Skeletal muscle tissue (tissue), 4 donors: ENCODE measurements around the gene TTC24. TPM values are rescaled to one million over a fixed set of nuclear protein-coding genes. Genes with fewer than 3 reads are reported as not detected.

Experiments used
- H3K27ac ChIP-seq: one replicate; pipeline ENCODE4 v1.7.0; 2013; ENCODE audit warnings: mild to moderate bottlenecking, low read depth, low read length, inconsistent platforms
- H3K27me3 ChIP-seq, 3 donors: one replicate each; pipeline ENCODE4 v1.7.0; 2013; ENCODE audit warnings: low read length in 3 of 3; ENCODE audit not compliant: control insufficient read depth in 3 of 3, insufficient read depth in 3 of 3
- H3K36me3 ChIP-seq, 3 donors: one replicate each; pipeline ENCODE4 v1.7.0; 2013; ENCODE audit warnings: low read length in 3 of 3; ENCODE audit not compliant: control insufficient read depth in 3 of 3, insufficient read depth in 3 of 3
- H3K4me1 ChIP-seq, 3 donors: one replicate each; pipeline ENCODE4 v1.7.0; 2013; ENCODE audit warnings: low read length in 3 of 3, mild to moderate bottlenecking in 3 of 3; ENCODE audit not compliant: control insufficient read depth in 3 of 3, insufficient read depth in 3 of 3
- H3K4me3 ChIP-seq, 3 donors: one replicate each; pipeline ENCODE4 v1.7.0; 2013; ENCODE audit warnings: low read length in 3 of 3
- H3K9ac ChIP-seq, 3 donors: one replicate each; pipeline ENCODE4 v1.7.0; 2013; ENCODE audit warnings: low read length in 3 of 3, mild to moderate bottlenecking in 3 of 3, moderate library complexity in 2 of 3, low read depth in 1 of 3
- H3K9me3 ChIP-seq, 3 donors: one replicate each; pipeline ENCODE4 v1.7.0; 2013; ENCODE audit warnings: low read length in 3 of 3; ENCODE audit not compliant: control insufficient read depth in 3 of 3
- total RNA-seq: library from RNA; depleted of rRNA; stranded (reverse); fragments of >200 nt; gene quantifications from one replicate; pipeline ENCODE4 v1.2.3, GENCODE V29; 2014
- donor health status: Osteomylitis.

Gene TTC24
- total RNA-seq, 1 donor from 2014 or later, result not detected

DNA sequence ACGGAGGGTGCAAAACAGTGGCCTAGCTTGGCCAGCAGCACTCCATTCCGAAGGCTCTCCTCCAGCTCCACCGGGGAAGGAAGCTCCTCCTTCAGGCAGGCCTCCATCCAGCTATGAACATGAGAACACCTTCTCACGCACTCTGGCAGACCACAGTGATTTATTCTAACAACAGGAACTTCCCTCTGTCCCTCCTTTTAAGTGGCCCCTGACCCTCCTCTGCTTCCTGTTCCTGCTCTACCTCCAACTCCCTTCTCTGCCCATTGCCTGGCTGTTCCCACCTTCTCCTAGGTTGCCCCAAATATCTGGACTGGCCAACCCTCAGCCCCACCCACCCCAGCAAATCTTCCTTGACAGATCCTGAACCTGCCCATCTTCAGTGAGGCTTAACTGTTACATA, 13.1 kb upstream of the TTC24 start:
- Histone ChIP-seq H3K4me1 (no peaks in the 10 kb centered on the region), H3K9me3 (no peaks in the 10 kb centered on the region), H3K4me3 (no peak overlapping the region), H3K27me3 (peaks cover 0 to 1% (median 0%) of the 10 kb centered on the region in 3 donors), H3K27ac (no peak overlapping the region), H3K9ac (no peak overlapping the region), H3K36me3 (no peaks in the 10 kb centered on the region)

DNA sequence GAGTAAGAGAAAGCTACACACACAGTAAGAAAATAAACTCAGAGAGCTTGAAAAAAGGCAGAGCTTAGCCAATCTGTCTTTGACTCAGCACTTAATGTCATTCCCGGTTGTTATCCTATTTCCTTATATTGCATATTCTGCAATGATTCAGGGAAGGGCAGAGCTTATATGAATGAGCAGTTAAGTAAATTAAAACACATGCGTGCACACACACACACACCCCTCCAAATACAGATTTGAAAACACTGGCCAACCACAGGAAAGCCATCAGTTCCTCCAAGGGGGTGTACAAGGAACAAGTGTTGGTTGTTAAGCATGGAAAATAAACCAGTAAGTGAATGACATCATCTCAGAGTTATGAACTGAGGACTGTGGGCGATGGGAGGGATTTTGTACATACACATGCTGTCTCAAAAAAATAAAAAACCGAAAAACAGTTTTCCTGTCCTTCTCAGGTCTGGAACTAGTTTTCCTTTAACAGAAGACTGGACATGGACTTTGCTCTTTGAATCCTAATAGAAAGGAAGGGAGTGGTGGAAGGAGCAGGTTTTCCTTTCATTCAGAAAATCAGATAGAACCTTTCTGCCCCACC, 8.2 kb upstream of the TTC24 start:
- H3K27ac ChIP-seq, result no peak overlapping the region
- no peak overlapping the region for H3K9ac ChIP-seq
- H3K4me3 ChIP-seq, result no peak overlapping the region

DNA sequence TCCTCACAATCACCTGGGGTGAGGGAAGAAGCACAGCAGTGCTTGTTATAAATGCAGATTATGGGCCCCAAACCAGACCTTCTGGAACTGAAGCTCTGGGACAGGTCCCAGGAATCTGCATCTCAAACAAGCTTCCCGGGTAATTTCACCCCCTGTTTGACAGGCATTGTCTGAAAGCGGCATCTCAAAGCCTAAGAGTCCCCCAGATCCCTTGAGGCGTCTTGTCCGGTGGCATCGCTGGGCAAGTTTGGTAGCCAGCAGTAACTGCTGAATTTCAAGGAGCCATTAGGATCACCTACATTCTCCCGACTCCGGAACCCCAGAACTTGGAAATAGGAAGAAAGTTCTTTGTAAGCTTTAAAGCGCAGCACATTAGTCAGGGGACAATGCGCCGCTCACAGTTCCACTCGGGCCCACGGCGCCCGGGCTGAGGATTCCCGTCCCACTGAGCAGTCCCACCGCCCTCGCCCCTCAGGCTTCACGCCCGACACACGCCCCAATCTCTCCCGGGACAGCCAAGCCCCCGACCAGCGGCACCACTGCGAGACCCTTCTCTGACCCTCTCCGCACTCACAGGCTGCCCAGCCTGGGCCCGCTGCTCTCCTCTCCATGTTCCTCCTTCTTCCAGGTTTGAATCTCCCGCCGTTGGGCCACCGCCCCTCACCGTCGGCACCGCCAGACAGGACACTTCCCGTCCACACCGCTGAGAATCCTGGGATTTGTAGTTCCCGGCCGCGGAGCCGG, 7.4 kb upstream of the TTC24 start, which contains the start of gene IQGAP3:
IQGAP3 (minus strand) TSS at position 647 of the 744 bp plus-strand sequence; CDS start at position 611, 36 bp downstream.
- Histone ChIP-seq H3K36me3 (no peaks in the 10 kb centered on the region), H3K9ac (peak within 1 kb of the TSS; percentile 43 to 60 (median 46)), H3K27ac (no peak within 1 kb of the TSS), H3K9me3 (no peaks in the 10 kb centered on the region), H3K4me3 (peak within 1 kb of the TSS; percentile 62 to 78 (median 77)), H3K4me1 (peaks cover 7 to 13% (median 11%) of the 10 kb centered on the region in 3 donors), H3K27me3 (peaks cover 0 to 7% (median 3%) of the 10 kb centered on the region in 3 donors)

More for the DNA sequence above, 8.2 kb upstream of the TTC24 start:
- H3K36me3 ChIP-seq, result no peaks in the 10 kb centered on the region
- H3K9me3 ChIP-seq, result no peaks in the 10 kb centered on the region
- peaks cover 0 to 7% (median 3%) of the 10 kb centered on the region in 3 donors for H3K27me3 ChIP-seq
- H3K4me1 ChIP-seq, result peaks cover 7 to 13% (median 11%) of the 10 kb centered on the region in 3 donors

DNA sequence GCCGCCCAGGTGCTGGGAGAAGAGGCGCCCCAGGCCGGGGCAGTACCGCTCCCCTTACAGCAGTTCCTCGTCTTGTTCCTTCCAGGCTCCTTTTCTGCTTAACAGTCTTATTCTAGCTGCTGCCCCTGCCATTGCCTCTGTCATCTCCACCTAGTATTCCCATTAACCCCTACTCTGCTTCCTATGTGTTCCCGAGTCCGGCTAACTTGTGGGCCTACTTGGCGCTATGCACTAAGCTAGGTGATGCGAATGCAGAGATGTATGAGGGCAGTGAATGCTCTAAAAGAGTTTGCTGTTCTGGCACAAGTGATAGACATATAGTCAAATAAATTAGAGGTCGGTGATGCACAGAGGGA, 6.9 kb upstream of the TTC24 start:
- H3K9ac ChIP-seq, result peak overlapping the region in 2 of 3 donors; percentile 46 to 60
- peaks cover 7 to 13% (median 11%) of the 10 kb centered on the region in 3 donors for H3K4me1 ChIP-seq
- H3K4me3 ChIP-seq, result peak overlapping the region; percentile 62 to 78 (median 77)

DNA sequence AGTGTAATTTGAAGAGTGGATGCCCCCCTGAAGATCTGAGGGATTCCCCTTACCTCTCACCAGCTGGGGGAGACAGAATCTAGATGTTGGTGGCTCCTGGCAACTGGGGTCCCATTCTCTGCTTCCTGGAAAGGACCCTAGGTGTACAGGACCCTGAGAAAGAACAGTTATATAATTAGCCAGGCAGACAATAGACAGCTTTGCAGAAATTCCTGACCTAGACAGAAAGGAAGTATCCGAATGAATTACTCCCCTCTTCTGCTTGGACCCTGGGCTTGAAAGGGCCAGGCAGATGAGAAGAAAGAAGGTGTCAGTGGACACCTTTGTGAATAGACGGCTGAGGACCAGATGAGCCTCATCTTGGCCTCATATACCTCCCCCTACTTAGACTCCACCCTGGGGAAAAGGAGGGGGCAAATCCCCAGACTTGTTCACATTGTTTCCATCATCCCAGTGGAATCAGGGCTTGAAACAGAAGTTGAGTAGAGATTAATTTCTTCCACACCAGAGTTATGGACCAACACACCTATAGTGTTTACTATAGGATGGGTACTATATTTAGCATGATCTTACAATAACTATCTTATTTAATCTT, 5.4 kb upstream of the TTC24 start:
- Histone ChIP-seq H3K27ac (no peak overlapping the region), H3K9me3 (no peaks in the 10 kb centered on the region), H3K9ac (no peak overlapping the region), H3K4me1 (peaks cover 7 to 13% (median 11%) of the 10 kb centered on the region in 3 donors), H3K4me3 (no peak overlapping the region), H3K27me3 (peaks cover 0 to 7% (median 3%) of the 10 kb centered on the region in 3 donors), H3K36me3 (no peaks in the 10 kb centered on the region)

More for the DNA sequence above, 6.9 kb upstream of the TTC24 start:
- Histone ChIP-seq H3K27ac (no peak overlapping the region), H3K27me3 (peaks cover 0 to 7% (median 3%) of the 10 kb centered on the region in 3 donors), H3K36me3 (no peaks in the 10 kb centered on the region), H3K9me3 (no peaks in the 10 kb centered on the region)

DNA sequence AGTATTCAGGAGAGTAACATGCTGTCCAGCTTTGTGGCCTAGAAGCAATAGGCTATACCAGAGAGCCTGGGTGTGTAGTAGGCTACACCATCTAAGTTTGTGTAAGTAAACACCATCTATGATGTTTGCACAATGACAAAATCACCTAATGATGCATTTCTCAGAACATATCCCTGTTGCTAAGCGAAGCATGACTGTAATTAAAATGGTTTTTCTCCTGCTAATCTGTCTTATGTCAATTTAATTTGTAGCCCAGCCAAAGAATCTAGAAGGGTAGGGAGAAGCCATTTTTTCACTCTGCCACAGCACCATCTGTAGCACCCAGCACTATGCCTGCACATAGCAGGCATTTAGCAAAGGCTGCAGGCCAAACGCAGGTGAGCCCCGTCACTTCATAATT, 2.0 kb upstream of the TTC24 start:
- H3K4me3 ChIP-seq, result no peak overlapping the region
- no peaks in the 10 kb centered on the region for H3K9me3 ChIP-seq
- H3K9ac ChIP-seq, result no peak overlapping the region
- no peaks in the 10 kb centered on the region for H3K36me3 ChIP-seq
- H3K27ac ChIP-seq, result no peak overlapping the region
- H3K4me1 ChIP-seq, result peaks cover 0 to 9% (median 8%) of the 10 kb centered on the region in 3 donors
- H3K27me3 ChIP-seq, result no peaks in the 10 kb centered on the region

DNA sequence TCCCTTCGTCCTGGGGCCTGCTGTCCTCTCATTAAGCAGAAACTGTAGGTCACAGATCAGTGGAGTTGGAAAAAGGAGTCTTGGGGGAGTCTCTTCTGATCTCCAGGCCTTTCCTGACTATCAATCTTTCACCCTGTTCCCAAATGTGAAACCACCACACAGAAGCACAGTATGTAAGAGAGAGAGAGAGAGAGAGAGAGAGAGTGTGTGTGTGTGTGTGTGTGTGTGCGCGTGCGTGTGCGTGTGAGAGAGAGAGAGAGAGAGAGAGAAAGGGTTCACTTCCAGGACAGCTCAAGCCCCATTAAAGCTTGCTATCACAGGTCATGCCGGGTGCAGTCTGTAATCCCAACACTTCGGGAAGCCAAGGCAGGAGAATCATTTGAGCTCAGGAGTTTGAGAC, 1.5 kb upstream of the TTC24 start:
- no peaks in the 10 kb centered on the region for H3K36me3 ChIP-seq
- no peaks in the 10 kb centered on the region for H3K27me3 ChIP-seq
- no peak overlapping the region for H3K9ac ChIP-seq
- H3K27ac ChIP-seq, result no peak overlapping the region
- no peaks in the 10 kb centered on the region for H3K9me3 ChIP-seq
- peaks cover 0 to 6% (median 4%) of the 10 kb centered on the region in 3 donors for H3K4me1 ChIP-seq
- H3K4me3 ChIP-seq, result no peak overlapping the region

DNA sequence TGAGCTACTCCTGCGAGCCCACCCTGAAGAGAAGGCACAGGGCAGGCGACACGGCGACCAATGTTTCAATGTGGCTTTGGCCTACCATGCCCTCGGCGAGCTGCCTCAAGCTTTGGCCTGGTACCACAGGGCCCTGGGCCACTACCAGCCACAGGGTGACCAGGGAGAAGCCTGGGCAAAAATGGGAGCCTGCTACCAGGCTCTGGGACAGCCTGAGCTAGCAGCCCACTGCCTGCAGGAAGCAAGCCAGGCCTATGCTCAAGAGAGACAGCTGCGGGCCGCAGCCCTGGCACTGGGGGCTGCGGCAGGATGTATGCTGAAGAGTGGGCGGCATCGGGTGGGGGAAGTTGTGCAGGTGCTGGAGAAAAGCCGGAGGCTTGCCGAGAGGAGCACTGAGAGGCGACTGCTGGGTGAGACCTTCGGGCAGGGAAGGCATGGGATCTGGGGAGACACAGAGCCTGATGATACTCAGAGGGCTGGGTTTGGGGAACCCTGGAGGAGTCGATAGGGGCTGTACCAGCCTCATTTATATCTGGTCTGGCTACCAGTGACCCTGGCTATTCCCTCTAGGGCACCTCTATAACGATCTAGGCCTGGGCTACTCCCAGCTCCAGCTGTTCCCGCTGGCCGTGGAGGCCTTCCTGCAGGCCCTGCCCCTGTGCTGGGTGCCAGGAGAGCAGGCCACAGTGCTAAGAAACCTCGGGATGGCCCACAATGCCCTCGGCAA, 2.3 kb downstream of the TTC24 start:
- H3K9me3 ChIP-seq, result no peaks in the 10 kb centered on the region
- no peak overlapping the region for H3K4me3 ChIP-seq
- H3K9ac ChIP-seq, result peak overlapping the region in 2 of 3 donors; percentile 12 to 64
- H3K4me1 ChIP-seq, result peaks cover 0 to 6% (median 4%) of the 10 kb centered on the region in 3 donors
- no peaks in the 10 kb centered on the region for H3K27me3 ChIP-seq
- H3K27ac ChIP-seq, result no peak overlapping the region
- H3K36me3 ChIP-seq, result no peaks in the 10 kb centered on the region

DNA sequence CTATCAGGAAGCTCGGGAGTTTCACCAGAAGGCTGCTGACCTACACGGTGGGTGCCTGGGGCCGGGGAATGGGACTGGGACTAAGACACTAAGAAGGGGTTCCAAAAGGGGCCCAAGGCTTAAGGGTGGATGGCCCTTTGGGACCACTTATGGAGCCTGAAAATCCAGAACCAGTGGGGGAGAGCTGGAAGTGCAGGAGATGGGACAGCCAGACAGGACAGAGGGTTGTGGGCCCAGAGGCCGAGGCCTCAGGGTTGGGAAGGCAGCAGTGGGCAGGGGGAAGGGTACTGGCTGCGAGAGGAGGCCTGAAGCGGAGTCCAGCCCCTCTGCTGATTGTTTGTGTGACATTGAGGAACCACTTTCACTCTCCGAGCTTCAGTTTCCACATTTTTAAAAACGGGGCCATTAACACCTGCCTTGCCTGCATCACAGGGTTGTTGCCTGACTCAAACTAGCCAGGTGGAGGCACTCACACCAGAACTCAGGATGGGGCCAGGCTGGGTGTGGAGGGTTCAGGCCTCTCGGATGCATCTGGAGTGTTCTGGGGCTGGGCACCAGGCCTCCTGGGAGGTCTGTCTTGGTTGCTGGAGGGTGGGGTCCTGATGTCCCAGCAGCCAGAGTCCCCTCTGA, 3.0 kb downstream of the TTC24 start:
- H3K36me3 ChIP-seq, result no peaks in the 10 kb centered on the region
- peaks cover 0 to 6% (median 4%) of the 10 kb centered on the region in 3 donors for H3K4me1 ChIP-seq
- no peaks in the 10 kb centered on the region for H3K27me3 ChIP-seq
- H3K4me3 ChIP-seq, result no peak overlapping the region
- H3K9ac ChIP-seq, result peak overlapping the region in 1 of 3 donors; percentile 64
- no peak overlapping the region for H3K27ac ChIP-seq
- no peaks in the 10 kb centered on the region for H3K9me3 ChIP-seq
